Thyroid gland (tissue), 4 donors: Measurements from ENCODE around the gene CFAP300.

Experiments used
- POLR2A ChIP-seq, 2 donors: fragments of 450-650 bp; IDR thresholded peaks; one replicate each; pipeline ENCODE4 v1.6.1; 2017; ENCODE audit warnings: antibody characterized with exemption in 2 of 2, mild to moderate bottlenecking in 2 of 2, moderate library complexity in 1 of 2
- TF ChIP-seq, protein P1 (sequence below), 6 experiments: fragments of 200-600 bp in 3 of 6; fragments of 450-650 bp in 3 of 6; sonication (generic) in 3 of 6; IDR thresholded peaks; one replicate each; pipeline ENCODE4 v1.5.1; 2016 to 2019; ENCODE audit warnings: antibody characterized with exemption in 6 of 6, mild to moderate bottlenecking in 2 of 6, inconsistent platforms in 1 of 6, moderate library complexity in 1 of 6

DNA sequence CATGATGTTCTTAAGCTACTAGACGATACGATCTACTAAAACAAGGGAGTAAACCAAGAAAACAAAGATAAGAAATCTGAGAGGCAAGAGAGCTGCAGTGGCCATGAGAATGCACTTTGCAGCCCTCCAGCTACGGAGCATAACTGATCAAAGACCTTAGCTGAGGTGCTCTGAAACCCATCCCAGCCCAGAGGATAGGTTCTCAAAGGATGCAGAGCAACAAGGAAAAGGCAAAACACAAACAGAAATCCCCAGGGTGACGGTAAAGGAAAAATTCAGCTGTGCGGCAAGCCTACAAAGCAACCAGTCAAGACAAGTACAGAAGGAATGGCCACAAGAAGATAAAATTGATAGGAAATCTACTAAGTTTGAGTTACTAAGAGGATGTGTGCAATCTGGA lies 32.5 kb upstream of the CFAP300 start:
- TF ChIP-seq, protein P1, sequence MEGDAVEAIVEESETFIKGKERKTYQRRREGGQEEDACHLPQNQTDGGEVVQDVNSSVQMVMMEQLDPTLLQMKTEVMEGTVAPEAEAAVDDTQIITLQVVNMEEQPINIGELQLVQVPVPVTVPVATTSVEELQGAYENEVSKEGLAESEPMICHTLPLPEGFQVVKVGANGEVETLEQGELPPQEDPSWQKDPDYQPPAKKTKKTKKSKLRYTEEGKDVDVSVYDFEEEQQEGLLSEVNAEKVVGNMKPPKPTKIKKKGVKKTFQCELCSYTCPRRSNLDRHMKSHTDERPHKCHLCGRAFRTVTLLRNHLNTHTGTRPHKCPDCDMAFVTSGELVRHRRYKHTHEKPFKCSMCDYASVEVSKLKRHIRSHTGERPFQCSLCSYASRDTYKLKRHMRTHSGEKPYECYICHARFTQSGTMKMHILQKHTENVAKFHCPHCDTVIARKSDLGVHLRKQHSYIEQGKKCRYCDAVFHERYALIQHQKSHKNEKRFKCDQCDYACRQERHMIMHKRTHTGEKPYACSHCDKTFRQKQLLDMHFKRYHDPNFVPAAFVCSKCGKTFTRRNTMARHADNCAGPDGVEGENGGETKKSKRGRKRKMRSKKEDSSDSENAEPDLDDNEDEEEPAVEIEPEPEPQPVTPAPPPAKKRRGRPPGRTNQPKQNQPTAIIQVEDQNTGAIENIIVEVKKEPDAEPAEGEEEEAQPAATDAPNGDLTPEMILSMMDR (IDR thresholded peaks at IDR 0.05), result no peak
- TF ChIP-seq POLR2A (IDR thresholded peaks at IDR 0.05), result no peak
